ENCODE data around the gene MTHFD2L. TPM values are rescaled to one million over a fixed set of nuclear protein-coding genes. Genes with fewer than 3 reads are reported as not detected.

MTHFD2L gene
- total RNA-seq, 4 donors from 2014 or later: 11.4 to 23.7 (median 17.8) TPM

GRCh38 chr4:74134500-74134852 is 23.4 kb upstream of the MTHFD2L start:
- Histone ChIP-seq H3K9me3 (peaks cover 0 to 2% (median 0%) of the 10 kb centered on the region in 4 donors), H3K4me1 (peaks cover 0 to 4% (median 0%) of the 10 kb centered on the region in 4 donors), H3K36me3 (no peaks in the 10 kb centered on the region), H3K4me3 (no peak overlapping the region), H3K27me3 (no peaks in the 10 kb centered on the region), H3K27ac (no peak overlapping the region)
- WGBS, 2 donors: 40 to 48% methylated on average over 2 of the region's 2 CpGs
- no peak for DNase-seq (ENCODE audit: low spot score in 2 of 2)
- TF ChIP-seq CTCF (IDR thresholded peaks at IDR 0.05) (no peak), POLR2A (IDR thresholded peaks at IDR 0.05) (no peak), EP300 (IDR thresholded peaks at IDR 0.05) (no peak)

GRCh38 chr4:74146581-74147129 is 11.3 kb upstream of the MTHFD2L start:
- H3K36me3 ChIP-seq: no peaks in the 10 kb centered on the region
- TF ChIP-seq POLR2A (IDR thresholded peaks at IDR 0.05): no peak
- no peak for TF ChIP-seq CTCF (IDR thresholded peaks at IDR 0.05)
- WGBS, 2 donors: 85 to 87% methylated on average over 4 of the region's 4 CpGs

GRCh38 chr4:74148205-74148604 is 9.7 kb upstream of the MTHFD2L start:
- H3K4me3 ChIP-seq: no peak overlapping the region
- 93 to 98% methylated on average over 2 of the region's 2 CpGs for WGBS, 2 donors
- peaks cover 0 to 7% (median 0%) of the 10 kb centered on the region in 4 donors for H3K9me3 ChIP-seq
- no peak overlapping the region for H3K27ac ChIP-seq
- no peak for DNase-seq (ENCODE audit: low spot score in 2 of 2)
- no peaks in the 10 kb centered on the region for H3K36me3 ChIP-seq
- H3K4me1 ChIP-seq: no peaks in the 10 kb centered on the region
- no peak for TF ChIP-seq POLR2A (IDR thresholded peaks at IDR 0.05)
- TF ChIP-seq CTCF (IDR thresholded peaks at IDR 0.05): no peak
- TF ChIP-seq EP300 (IDR thresholded peaks at IDR 0.05): no peak
- peaks cover 0 to 6% of the 10 kb centered on the region in 2 donors for H3K27me3 ChIP-seq

More at GRCh38 chr4:74146581-74147129, 11.3 kb upstream of the MTHFD2L start:
- H3K27me3 ChIP-seq: peaks cover 0 to 6% of the 10 kb centered on the region in 2 donors
- no peak for DNase-seq (ENCODE audit: low spot score in 2 of 2)
- H3K4me3 ChIP-seq: no peak overlapping the region
- no peaks in the 10 kb centered on the region for H3K4me1 ChIP-seq
- H3K9me3 ChIP-seq: peaks cover 0 to 7% (median 0%) of the 10 kb centered on the region in 4 donors
- H3K27ac ChIP-seq: no peak overlapping the region

GRCh38 chr4:74152836-74153235 is 5.1 kb upstream of the MTHFD2L start:
- DNase-seq (ENCODE audit: low spot score in 2 of 2): no peak
- Histone ChIP-seq H3K4me1 (peaks cover 0 to 10% (median 0%) of the 10 kb centered on the region in 4 donors), H3K27ac (no peak overlapping the region), H3K27me3 (peaks cover 0 to 6% of the 10 kb centered on the region in 2 donors), H3K36me3 (no peaks in the 10 kb centered on the region), H3K4me3 (no peak overlapping the region), H3K9me3 (no peaks in the 10 kb centered on the region)
- TF ChIP-seq EP300 (IDR thresholded peaks at IDR 0.05) (no peak), POLR2A (IDR thresholded peaks at IDR 0.05) (no peak), CTCF (IDR thresholded peaks at IDR 0.05) (no peak)

- H3K27me3 ChIP-seq: no peaks in the 10 kb centered on the region
- H3K9me3 ChIP-seq: no peaks in the 10 kb centered on the region
- TF ChIP-seq CTCF (IDR thresholded peaks at IDR 0.05) (no peak), EP300 (IDR thresholded peaks at IDR 0.05) (no peak), POLR2A (IDR thresholded peaks at IDR 0.05) (no peak)
- H3K4me1 ChIP-seq: peaks cover 0 to 25% (median 7%) of the 10 kb centered on the region in 4 donors
- no peak for DNase-seq (ENCODE audit: low spot score in 2 of 2)
- H3K36me3 ChIP-seq: peaks cover 0 to 9% (median 0%) of the 10 kb centered on the region in 3 donors
- peak overlapping the region in 2 of 4 donors; percentile 81 to 94 for H3K27ac ChIP-seq
- 82 to 89% methylated on average over 2 of the region's 2 CpGs for WGBS, 2 donors
- no peak overlapping the region for H3K4me3 ChIP-seq
These were observed 1.4 kb upstream of the MTHFD2L start for GRCh38 chr4:74156521-74156920.
